Pancreas (tissue), 10 donors: ENCODE results near the gene LUZP2. TPM values are rescaled to one million over a fixed set of nuclear protein-coding genes. Genes with fewer than 3 reads are reported as not detected.
A peak's percentile ranks its signal among the peaks of the same experiment; 100 is the strongest.
"Not testable (repeated sequence)": the region's sequence is repeated elsewhere in the genome, so short reads cannot be mapped to it uniquely, and the experiment has no call there.

Source experiments
- ATAC-seq, 4 donors: fragments of 200-7000 bp; cut with Tn5 transposase; one replicate each; pipeline versions ENCODE4 v1.8.0 to v1.9.1; 2020; ENCODE audit warnings: mild to moderate bottlenecking in 4 of 4, moderate library complexity in 4 of 4
- DNase-seq, 6 donors: peaks; one replicate each; pipeline ENCODE4 v3.0.0-alpha.2; 2020
- FAIRE-seq: peaks from 2 replicates; lab custom pipeline; 2012; peaks lifted over from hg19 to GRCh38; lab: Jason Lieb, UNC
- H3K27ac ChIP-seq, 4 donors: fragments of 200-600 bp; sonication (generic); 1 replicate in 3 of 4; 2 replicates in 1 of 4; pipeline versions ENCODE4 v1.5.0 to v1.8.0; 2020
- H3K27me3 ChIP-seq, 4 donors: fragments of 200-600 bp; one replicate each; pipeline ENCODE4 v1.8.0; 2021
- H3K36me3 ChIP-seq, 3 donors: fragments of 200-600 bp; sonication (generic) in 1 of 3; one replicate each; pipeline versions ENCODE4 v1.5.0 to v1.8.0; 2020 to 2021
- H3K4me1 ChIP-seq, 3 donors: fragments of 200-600 bp; one replicate each; pipeline ENCODE4 v1.8.0; 2021
- H3K4me3 ChIP-seq, 4 donors: fragments of 200-600 bp; sonication (generic) in 2 of 4; one replicate each; pipeline versions ENCODE4 v1.5.0 to v1.8.0; 2020 to 2021
- H3K9me3 ChIP-seq, 4 donors: fragments of 200-600 bp; one replicate each; pipeline ENCODE4 v1.8.0; 2021
- CTCF ChIP-seq, 4 donors: fragments of 200-600 bp; sonication (generic) in 3 of 4; IDR thresholded peaks; one replicate each; pipeline versions ENCODE4 v1.5.0 to v1.8.0; 2021; ENCODE audit warnings: antibody characterized with exemption in 4 of 4
- WGBS, 2 donors: extraction: QIAGEN DNeasy Blood & Tissue Kit; methylation state at CpG; one replicate each; pipeline ENCODE4 v1.1.7; 2013; 5-methylcytosine and 5-hydroxymethylcytosine counted together
- intact Hi-C, 3 donors: fragments of 100-400 bp; cut with DNase I; formaldehyde crosslinking; loops; one replicate each; pipeline versions ENCODE4 v1.11.1 to v1.14.2; 2022
- polyA plus RNA-seq, 2 donors: library from polyadenylated mRNA; stranded (reverse); fragments of 200-250 nt; gene quantifications; one replicate each; pipeline ENCODE4 v1.2.3, GENCODE V29; 2013
- total RNA-seq, 6 donors: library from RNA; stranded (reverse); fragmentation: NEBNext Ultra II Directional in 4 of 6; extraction: Animal tissue kit (Norgen Biotek cat#: 25700) in 4 of 6; gene quantifications; one replicate each; pipeline versions ENCODE4 v1.2.1 to v1.2.4, GENCODE V29; 2021 to 2023
- donor health status: healthy with polysubstance abuse.
- donor health status: DM: no; HTN: no; CAD: no; lungs with moderate emphysema.
- donor health status: DM: no; HTN: no; CAD: no.
- donor health status: control.
- donor health status: control.
- donor health status: Bipolar disorder and iron deficiency.
- donor health status: DM: yes; HTN: yes; CAD: no.
- donor health status: DM: no; HTN: no; CAD: no.
- donor health status: DM: no; HTN: no; CAD: no.
- donor health status: DM: yes; HTN: yes; CAD: no.

The LUZP2 gene
- total and polyA plus RNA-seq, 8 donors, result 0.04 to 0.19 (median 0.07) TPM; not detected in 3

GRCh38 chr11:24886880-24887619 lies 390.2 kb downstream of the LUZP2 start:
- Histone ChIP-seq H3K27ac (no peak overlapping the region), H3K9me3 (no peaks in the 10 kb centered on the region), H3K4me1 (peaks cover 0 to 15% (median 14%) of the 10 kb centered on the region in 3 donors), H3K36me3 (no peaks in the 10 kb centered on the region), H3K27me3 (no peaks in the 10 kb centered on the region), H3K4me3 (no peak overlapping the region)
- WGBS, 2 donors, result 44 to 50% methylated on average over 4 of the region's 4 CpGs
- DNase-seq, result peak in 2 of 6 donors; percentile 10 to 34
- no peak for FAIRE-seq
- intact Hi-C loops, result no loop called here
- no peak for TF ChIP-seq CTCF (IDR thresholded peaks at IDR 0.05)
- peak; percentile 57 to 84 (median 80) for ATAC-seq

DNA sequence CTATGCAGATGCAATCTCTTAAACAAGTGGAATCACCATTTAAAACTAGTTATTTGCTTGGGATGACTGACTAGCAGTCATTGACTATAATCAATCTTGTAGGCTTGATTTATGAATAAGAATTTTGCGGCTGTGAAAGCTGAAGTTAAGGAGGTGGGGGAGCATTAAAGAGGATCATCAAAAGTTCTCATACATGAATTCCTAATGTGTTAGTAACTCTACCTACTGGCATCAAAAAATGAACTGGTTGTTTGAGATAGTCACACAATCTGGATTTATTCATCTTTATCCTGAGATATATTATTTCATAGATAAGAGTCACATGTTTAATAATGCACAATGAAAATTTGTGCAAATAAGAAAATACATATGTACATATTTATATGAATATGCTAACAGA lies 393.6 kb downstream of the LUZP2 start:
- ATAC-seq (no peak), FAIRE-seq (no peak), DNase-seq (no peak)
- Histone ChIP-seq H3K4me1 (peaks cover 0 to 20% (median 8%) of the 10 kb centered on the region in 3 donors), H3K27me3 (no peaks in the 10 kb centered on the region), H3K9me3 (no peaks in the 10 kb centered on the region), H3K36me3 (no peaks in the 10 kb centered on the region), H3K4me3 (no peak overlapping the region), H3K27ac (no peak overlapping the region)
- TF ChIP-seq CTCF (IDR thresholded peaks at IDR 0.05), result no peak
- 88 to 91% methylated on average over 1 of the region's 1 CpG for WGBS, 2 donors
- intact Hi-C loops, result no loop called here

DNA sequence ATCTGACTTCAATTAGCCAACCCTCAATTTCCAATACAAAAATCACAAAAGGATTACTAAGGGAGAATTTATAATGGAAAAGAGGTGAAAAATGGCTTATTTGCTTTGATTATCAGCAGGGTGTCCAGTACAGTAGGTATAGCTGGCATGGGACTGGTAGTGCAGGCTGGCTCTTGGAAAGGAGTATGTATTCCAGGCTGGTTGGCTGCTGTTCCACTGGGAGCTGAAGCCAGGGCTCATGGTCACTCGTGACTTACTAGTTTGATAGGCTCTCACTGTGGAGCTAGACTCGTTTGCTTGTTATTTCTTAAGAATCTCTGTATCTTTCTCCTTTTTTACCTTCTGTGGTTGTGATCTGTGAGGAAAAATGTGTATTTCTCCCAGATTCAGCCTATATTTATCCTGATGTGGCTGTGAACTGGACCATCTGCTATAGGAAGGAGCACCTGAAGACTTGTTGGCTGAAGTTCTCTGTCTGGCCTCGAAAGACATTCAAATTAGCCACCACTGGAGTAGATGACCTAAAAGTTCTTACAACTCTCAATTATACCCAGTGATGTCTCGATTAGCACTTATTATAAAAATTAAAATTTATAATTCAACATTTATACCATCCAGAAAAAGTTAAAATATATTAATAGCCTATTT lies 395.1 kb downstream of the LUZP2 start:
- 38 to 46% methylated on average over 4 of the region's 4 CpGs for WGBS, 2 donors

GRCh38 chr11:24896118-24896835 lies 399.4 kb downstream of the LUZP2 start:
- Histone ChIP-seq H3K27ac (no peak overlapping the region), H3K4me3 (no peak overlapping the region), H3K4me1 (peaks cover 0 to 5% (median 0%) of the 10 kb centered on the region in 3 donors), H3K36me3 (no peaks in the 10 kb centered on the region), H3K9me3 (no peaks in the 10 kb centered on the region), H3K27me3 (no peaks in the 10 kb centered on the region)
- no peak for ATAC-seq
- DNase-seq, result peak in 2 of 6 donors; percentile 22 to 73
- no peak for FAIRE-seq
- TF ChIP-seq CTCF (IDR thresholded peaks at IDR 0.05), result no peak
- intact Hi-C loops, result no loop called here
- 93 to 95% methylated on average over 25 to 32 of the region's 32 CpGs for WGBS, 2 donors

More for the DNA sequence above, 395.1 kb downstream of the LUZP2 start:
- ATAC-seq, result peak; percentile 75 to 91 (median 82)
- H3K36me3 ChIP-seq, H3K27ac ChIP-seq, H3K9me3 ChIP-seq, H3K4me1 ChIP-seq, H3K27me3 ChIP-seq, DNase-seq, H3K4me3 ChIP-seq, FAIRE-seq, intact Hi-C loops: not testable (repeated sequence)

DNA sequence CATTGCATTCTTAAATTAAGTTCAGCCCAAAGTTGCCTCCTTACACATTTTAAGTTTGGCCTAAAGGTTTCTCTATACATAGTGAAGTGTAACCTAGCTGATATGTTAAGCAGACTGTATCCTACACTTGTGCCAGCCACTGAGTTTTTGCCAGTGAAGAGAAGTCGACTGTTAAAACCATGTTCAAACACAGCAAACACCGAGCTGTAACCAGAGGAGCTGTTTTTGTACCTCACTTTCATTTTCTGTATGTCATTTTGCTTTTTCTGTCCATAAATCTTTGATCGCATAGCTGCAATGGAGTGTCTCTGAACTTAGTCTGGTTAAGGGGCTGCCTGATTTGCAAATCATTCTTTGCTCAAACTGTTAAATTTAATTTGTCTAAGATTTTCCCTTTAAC lies 403.7 kb downstream of the LUZP2 start:
- no peak overlapping the region for H3K4me3 ChIP-seq
- H3K36me3 ChIP-seq, result no peaks in the 10 kb centered on the region
- H3K9me3 ChIP-seq, result no peaks in the 10 kb centered on the region
- WGBS, 2 donors, result 46 to 50% methylated on average over 3 of the region's 3 CpGs
- no peak for TF ChIP-seq CTCF (IDR thresholded peaks at IDR 0.05)
- ATAC-seq (peak in 2 of 4 donors; percentile 33 to 41), FAIRE-seq (no peak), DNase-seq (no peak)
- no peaks in the 10 kb centered on the region for H3K27me3 ChIP-seq
- no peaks in the 10 kb centered on the region for H3K4me1 ChIP-seq
- intact Hi-C loops, result no loop called here
- H3K27ac ChIP-seq, result peak overlapping the region in 1 of 4 donors; percentile 31
